Activated T-helper 1 cell treated with Interleukin-2 at 50 U/mL for 16 hours (primary cell): ENCODE results near the gene PARD6B.
"Not testable (repeated sequence)": the region's sequence is repeated elsewhere in the genome, so short reads cannot be mapped to it uniquely, and the experiment has no call there.

Experiments
- DNase-seq: peaks from one replicate; pipeline ENCODE4 v3.0.0-alpha.2; 2020; ENCODE audit warnings: low read depth

PARD6B gene

DNA sequence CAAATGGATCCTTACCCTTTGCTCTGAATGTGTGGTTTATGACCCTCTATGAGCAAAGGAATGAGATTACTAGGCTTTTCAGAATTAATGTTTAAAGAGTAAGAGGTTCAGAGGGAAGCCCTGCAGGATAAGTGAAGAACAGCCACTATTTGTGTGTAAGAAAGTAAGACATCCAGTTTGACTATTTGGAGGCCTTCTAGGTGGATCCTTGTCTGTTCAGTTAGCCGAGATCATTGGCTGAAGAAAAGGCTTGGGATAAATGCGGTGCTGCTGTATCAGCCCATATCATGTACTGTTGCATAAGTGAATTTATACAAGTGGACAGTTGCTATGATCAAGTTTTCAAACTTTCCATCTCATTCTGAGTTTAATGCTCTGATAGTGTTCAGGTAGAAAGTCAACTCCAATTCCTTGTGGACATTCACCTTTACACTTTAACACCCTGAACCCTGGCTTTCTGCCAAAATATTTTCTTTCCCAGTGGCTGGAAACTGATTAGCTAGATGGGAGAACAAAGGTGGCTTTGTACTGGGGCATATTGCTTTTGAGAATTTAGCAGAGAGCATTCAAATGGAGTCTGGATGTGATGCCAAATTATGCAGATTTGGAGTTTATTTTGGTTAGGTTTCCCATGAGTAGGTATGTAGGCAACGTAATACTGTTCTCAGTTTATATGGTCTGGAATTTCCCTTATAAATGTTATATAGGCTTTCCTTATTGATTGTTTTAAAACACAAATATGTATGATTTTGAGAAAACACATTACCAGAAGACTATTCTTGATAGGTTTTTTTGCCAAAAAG, 15.0 kb downstream of the PARD6B start:
- DNase-seq = no peak

DNA sequence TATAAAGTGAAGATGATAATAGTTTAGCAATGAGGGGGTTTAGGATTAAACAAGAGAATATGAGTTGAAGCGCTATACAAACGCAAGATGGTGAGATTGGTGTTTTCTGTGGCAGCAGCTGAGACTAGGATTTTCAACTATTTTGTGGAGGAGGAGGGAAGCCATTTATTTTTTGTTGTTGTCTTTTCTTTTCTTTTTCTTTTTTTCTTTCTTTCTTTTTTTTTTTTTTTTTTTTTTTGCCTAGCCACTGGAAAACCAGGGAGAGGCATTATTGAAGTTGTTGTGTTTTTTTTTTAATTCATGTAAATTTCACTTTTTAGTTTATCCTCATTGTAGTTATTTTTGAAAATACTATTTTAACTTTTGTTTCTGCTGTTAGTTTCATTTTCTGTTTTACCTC, 15.9 kb downstream of the PARD6B start:
- no peak for DNase-seq

DNA sequence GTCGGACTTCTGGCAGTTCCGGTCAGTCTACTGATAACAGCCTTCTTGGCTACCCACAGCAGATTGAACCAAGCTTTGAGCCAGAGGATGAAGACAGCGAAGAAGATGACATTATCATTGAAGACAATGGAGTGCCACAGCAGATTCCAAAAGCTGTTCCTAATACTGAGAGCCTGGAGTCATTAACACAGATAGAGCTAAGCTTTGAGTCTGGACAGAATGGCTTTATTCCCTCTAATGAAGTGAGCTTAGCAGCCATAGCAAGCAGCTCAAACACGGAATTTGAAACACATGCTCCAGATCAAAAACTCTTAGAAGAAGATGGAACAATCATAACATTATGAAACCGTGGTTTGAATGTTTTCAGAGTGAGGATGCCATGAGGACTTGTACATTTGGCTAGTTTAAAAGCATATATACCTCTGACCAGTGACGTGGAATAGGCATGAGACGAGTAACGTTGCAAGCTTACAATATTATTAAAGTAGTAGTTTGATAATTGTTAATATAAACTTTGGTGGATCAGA, 18.8 kb downstream of the PARD6B start:
- DNase-seq = no peak

DNA sequence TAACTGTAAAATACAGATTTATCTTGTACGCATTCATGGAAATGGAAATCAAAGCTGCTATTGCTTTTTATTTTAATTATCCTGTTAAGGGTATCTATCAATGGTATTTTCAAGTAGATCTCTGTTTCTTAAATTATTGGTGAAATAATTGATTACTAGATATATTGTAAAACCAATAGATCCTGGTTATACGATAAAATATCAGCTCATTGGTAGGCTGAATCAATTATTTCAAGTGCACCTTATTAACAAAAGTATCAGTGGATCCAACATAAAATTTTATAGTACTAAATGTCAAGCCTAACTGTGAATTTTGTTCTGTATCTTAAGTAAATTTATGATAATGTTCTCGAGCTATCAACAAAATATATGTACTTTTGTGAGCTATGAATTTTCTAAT, 21.8 kb downstream of the PARD6B start:
- no peak for DNase-seq

DNA sequence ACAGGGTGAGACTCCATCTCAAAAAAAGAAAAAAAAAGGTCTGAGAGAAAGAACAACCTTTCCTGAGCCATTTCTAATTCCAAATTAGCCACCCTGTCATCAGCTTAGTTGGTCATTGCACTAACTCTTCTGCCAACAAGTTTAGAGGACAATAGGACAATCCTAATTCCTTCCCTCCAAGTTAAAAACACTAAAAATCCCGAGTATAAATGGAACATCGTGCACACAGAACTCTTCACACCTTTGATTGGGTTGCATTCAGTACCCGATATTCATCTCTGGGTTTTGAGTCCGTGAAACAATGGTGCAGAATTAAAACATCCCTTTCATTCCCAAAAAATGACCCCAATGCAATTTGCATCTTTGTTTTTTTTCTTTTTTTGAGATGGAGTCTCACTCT, 23.0 kb downstream of the PARD6B start:
- DNase-seq = no peak

DNA sequence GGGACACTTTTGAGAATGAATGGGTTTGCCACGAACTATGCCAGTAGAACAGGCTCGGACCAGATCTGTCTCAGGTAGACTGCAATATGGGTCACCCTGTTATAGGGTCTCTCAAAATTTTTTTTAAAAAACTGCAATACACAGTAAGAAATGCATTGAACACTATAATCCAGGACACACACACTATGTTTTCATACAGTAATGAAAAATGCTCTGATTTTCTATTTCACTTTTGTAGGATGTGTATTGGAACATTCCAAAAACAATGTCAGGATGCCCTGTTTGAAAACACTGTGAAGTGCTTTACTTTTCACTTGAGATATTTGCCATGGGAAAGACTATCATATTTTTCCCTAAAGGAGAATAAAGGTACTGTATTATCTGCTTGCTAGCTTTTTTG, 25.1 kb downstream of the PARD6B start:
- no peak for DNase-seq

DNA sequence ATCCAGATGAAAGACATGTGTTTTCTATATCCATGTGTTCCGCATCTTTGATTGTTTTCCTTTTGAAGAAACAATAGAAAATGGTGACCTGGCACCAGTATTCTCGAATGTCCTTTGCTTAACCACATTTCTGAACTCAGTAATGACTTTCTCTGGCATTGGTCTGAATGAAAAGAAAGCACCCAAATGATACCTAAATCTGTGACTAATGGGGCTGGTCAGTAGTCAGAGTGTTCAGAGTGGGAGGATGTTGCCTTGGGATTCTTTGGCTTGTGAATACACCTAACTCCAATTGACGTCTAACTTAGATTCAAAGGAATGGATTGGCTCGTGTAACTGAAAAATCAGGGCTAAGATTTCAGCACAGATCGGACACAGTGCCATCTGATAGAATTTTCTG, 27.1 kb downstream of the PARD6B start:
- no peak for DNase-seq

DNA sequence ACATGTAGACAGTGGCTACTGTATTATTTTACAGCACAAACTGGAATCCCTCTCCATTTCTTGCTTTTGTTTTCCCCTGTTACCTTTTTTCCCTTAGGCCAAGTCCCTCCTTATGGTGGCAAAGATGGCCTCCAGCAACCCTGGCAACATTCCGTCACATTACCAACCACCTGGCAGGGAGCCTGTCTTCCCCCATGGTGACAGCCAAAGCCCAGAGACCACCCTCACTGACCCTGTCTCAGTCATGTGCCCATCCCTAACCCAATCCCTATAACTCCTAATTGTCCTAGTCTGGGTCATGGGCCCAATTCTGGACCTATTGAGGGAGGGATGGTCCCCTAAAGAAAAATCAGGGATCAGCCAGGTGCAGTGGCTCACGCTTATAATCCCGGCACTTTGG, 27.6 kb downstream of the PARD6B start:
- no peak for DNase-seq

DNA sequence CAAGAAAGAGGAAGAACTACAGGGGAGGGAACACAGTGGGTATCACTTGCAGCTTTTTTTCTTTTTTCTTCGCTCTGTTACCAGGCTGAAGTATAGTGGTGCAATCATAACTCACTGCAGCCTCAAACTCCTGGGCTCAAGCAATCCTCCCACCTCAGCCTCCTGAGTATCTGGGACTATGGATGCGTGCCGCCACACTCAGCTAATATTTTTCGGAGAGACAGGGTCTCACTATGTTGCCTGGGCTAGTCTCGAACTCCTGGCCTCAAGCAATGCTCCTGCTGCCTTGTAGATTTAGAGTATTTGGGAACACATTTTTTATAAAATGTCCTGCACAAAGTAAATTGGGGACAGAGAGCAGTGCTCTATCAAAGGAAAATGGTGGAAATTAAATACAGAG, 28.3 kb downstream of the PARD6B start:
- DNase-seq = no peak

DNA sequence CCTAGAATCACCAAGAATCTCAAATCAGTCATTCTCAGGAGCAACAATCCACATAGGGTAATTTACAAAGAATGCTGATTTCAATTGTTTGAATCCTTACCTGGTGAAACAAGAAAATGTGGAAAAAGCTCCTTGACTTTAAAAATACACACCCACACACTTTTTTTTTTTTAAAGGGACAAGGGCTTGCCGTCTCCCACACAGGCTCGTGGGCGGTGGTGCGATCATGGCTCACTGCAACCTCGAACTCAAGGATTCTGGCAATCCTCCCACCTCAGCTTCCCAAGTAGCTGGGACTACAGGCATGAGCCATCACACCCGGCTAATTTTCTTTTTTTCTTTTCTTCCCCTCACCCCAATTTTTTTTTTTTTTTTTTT, 30.7 kb downstream of the PARD6B start:
- DNase-seq = no peak

DNA sequence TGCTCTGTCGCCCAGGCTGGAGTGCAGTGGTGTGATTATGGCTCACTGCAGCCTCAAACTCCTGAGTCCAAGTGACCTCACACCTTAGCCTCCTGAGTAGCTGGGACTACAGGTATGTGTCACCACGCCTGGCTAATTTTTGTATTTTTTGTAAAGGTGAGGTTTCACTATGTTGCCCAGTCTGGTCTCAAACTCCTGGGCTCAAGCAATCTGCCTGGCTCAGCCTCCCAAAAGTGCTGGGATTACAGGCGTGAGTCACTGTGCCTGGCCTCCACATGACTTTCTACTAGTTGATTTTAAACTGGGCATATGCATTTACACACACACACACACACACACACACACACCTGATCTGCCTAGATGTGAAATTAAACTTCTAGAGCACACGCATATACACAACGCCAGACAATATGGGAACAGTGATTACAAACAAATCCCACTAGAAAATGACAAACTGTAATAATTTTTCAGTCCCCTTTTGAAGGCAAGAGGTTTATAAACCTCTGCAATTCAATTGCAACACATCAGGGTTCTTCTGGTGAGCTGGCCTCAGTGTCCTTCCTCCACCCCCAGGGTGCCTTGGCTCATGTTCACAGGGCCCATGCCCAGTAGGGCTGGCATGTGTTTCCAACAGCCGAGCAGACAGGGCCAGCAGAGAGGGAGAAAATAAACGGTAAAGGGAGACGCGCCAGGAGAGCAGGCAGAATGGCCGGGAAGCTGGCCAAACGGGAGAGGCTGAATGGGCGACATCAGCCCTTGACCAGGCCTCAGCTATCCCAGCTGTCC, 31.2 kb downstream of the PARD6B start:
- no peak for DNase-seq

DNA sequence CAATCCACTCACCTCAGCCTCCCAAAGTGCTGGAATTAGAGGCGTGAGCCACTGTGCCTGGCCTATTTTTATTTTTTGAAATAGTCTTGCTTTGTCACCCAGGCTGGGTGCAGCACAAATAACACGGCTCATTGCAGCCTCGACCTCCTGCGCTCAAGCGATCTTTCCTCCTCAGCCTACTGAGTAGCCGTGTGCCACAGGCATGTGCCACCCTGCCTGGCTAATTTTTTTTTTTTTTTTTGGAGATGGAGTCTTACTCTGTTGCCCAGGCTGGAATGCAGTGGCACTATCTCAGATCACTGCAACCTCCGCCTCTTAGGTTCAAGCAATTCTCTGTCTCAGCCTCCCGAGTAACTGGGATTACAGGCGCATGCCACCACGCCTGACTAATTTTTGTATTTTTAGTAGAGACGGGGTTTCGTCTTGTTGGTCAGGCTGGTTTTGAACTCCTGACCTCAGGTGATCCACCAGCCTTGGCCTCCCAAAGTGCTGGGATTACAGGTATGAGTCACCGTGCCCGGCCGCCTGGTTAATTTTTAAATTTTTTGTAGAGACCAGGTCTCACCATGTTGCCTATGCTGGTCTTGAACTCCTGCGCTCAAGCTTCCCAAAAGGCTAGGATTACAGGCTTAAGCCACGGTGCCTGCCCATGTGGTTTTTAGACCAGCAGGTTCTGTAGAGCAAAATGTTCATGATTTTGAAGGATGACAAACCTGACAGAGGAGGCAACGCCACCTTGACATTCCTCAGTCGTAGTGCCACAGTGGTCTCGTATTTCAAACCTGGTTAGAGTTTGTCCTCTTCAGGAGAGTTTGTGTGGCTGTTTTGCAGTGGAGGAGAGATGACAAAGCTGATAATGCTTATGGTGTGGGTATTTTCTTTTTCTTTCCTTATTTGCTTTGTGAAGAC, 32.4 kb downstream of the PARD6B start:
- not testable (repeated sequence) for DNase-seq

DNA sequence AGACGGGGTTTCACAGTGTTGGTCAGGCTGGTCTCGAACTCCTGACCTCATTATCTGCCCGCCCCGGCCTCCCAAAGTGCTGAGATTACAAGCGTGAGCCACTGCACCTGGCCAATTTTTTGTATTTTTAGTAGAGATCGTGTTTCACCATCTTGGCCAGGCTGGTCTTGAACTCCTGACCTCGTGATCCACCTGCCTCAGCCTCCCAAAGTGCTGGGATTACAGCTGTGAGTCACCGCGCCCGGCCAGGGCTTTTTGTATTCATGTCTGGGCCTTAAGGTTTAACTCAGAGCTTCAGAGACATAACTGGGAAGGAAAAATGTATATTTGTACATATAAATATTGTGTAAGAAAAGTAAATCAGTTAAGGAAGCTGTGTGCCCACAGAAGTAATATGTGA, 33.9 kb downstream of the PARD6B start:
- DNase-seq = not testable (repeated sequence)

DNA sequence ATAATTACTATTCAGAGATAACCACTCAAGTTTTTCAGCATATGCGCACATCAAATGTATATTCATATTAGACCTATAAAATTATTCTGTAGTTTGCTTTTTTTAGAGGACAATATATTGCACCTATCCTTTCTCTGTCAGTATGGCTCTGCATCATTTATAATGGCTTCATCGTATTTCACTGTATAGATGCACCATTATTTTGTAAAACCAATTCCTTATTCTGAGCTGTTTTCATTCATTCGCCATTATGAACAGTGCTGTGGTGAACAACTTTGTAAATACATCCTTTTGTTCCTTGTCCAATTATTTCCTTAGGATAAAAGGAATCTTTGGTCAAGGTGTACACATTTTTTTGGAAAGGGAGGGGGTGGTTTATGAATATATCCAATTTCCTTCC, 34.3 kb downstream of the PARD6B start:
- no peak for DNase-seq

DNA sequence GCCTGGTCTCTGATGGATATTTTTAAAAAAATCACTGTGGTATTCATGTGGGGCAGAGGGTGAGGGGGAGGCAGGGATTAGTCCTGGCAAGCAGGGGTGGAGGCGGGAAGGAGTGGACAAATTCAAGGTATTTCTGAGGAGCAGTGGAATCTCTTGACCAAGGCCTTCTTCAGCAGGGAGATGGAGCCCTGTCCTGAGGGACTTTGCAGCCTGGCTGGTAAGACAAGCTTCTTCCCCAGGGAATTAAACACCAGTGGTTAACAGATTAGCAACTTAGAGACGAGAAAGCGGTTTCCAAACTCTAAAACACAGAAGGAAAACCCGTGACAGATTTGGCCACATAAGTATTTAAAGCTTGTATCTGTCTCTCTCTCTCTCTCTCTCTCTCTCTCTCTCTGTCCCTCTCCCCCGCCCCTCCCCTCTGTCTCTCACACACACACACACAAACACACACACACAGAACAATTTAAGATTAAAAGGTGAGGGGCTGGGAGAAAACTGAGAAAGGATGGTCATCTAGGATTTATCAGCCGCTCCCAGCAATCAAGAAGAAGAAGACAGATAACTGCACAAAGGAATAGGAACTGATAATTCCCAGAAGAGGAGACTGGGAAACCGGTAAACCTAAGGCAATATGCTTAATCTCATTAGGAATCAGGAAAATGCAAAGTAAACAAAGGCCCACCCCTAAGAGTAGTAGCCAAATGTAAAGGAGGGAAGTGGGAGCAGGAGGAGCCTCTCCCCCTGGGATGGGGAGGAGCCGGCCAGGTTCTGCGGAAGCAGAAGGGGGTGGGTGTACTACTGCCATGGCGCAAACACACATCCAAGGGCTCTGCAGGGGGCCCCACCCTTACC, 35.8 kb downstream of the PARD6B start:
- DNase-seq = not testable (repeated sequence)

DNA sequence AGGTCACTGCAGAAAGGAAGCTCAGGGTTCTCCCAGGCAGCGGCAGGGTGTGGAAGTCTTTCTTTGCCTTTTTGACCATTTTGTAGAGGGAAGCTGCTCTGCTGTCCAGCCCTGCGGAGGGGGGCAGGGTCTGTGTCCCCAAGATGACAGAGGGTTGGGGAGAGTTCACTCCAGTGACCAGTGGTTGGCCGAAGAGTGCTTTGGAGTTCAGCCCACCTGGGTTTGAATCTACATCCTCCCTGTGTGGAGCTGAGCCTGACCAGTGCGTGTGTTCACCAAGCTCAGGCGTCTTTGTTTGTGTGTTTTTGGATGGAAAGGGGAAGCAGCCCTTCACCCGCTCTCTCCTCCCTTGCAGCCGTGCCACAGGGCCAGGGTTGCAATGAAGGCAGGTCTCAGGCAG, 37.6 kb downstream of the PARD6B start:
- not testable (repeated sequence) for DNase-seq

DNA sequence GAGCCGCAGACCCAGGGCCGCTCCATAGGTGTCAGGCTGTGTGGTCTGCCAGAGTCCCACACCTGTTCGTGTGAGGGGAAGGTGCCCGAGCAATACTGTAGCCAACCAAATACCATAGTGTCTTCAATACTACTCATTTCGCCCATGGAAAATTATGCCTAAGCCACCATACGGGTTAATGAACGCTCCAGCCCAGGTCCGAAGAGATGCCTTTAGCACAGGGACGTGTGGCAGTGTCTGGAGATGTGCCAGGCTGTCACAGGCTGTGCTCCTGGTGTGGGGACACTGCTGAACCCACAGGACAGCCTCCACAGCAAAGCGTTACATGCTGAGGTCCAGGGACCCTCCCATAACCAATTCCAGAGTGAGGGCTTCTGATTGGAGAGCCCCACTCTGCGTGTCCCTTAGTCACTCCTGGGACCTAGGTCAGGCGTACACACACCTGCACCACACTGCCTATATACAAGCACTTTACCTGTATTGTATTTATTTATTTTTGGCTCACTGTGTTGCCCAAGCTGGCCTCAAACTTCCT, 38.2 kb downstream of the PARD6B start:
- not testable (repeated sequence) for DNase-seq

DNA sequence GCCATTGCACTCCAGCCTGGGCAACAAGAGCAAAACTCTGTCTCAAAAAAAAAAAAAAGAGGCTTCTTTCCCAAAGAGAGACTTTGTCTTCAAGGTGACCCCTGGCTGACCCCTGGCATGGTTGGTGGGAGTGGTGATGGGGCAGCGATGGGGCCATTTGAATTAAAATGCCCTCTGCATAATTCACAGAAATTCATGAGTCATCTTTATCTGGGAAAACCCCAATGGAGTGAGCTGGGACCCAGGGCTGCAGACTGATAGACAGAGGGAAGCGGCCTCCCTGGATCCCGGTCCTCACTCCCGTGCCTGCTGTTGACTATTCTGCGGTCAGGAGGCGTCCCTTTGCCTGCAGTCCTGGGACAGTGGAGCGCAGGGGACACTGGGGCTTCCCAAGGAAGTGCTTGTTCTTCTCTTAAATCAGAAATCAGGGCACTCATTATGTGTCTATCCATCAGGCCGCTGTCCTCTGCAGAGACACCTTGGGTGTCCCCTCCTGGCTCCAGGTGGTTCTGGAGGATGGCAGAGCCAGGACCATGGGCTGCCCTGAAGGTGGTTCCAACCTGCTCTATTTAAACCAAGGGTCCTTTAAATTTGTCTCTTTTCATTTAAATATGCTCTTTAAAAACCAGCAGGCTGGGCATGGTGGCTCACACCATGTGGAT, 40.2 kb downstream of the PARD6B start:
- DNase-seq = not testable (repeated sequence)

DNA sequence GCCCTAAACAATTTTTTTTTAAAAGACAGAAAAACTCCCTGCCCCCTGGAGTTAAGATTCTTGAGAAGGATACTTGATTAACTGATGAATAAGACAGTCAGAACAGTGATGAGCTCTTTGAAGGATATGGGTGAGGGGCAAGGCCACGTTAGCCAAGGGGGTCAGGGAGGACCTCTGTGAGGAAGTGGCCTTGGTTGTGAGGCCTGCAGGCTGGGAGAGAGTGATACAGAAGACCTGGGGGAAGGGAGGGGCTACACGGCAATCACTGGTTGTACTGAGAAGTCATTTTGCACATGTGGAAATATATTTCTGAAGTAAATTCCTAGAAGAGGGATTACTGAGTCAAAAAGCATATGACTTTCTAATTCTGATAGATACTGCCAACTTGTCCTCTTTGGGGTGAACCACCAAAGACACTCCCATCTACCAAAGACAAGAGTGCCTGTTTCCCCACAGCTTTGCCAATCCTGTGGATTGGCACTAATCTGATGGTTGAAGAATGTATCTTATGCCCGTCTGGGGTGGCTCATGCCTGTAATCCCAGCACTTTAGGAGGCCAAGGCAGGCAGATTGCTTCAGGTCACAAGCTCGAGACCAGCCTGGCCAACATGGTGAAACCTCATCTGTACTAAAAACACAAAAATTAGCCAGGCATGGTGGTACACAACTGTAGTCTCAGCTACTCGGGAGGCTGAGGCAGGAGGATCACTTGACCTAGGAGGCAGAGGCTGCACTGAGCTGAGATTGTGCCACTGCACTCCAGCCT, 41.2 kb downstream of the PARD6B start:
- no peak for DNase-seq

DNA sequence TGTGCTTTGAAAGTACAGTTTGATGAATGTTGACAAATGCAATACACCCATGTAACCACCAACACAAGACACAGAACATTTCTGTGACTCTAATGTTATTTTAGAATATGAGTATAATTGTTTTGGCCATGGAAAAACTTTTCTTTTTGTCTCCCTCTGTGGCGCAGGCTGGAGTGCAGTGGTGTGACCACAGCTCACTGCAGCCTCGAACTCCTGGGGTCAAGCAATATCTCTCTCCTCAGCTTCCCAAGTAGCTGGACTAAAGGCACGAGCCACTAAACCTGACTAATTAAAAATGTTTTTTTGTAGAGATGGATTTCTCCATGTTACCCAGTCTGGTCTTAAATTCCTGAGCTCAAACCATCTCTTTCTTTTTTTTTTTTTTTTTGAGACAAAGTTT, 43.1 kb downstream of the PARD6B start:
- no peak for DNase-seq
